ENCODE results near the gene PON3. TPM values are rescaled to one million over a fixed set of nuclear protein-coding genes. Genes with fewer than 3 reads are reported as not detected.

Gene PON3
- total RNA-seq, 1 experiment from 2014 or later: not detected

DNA sequence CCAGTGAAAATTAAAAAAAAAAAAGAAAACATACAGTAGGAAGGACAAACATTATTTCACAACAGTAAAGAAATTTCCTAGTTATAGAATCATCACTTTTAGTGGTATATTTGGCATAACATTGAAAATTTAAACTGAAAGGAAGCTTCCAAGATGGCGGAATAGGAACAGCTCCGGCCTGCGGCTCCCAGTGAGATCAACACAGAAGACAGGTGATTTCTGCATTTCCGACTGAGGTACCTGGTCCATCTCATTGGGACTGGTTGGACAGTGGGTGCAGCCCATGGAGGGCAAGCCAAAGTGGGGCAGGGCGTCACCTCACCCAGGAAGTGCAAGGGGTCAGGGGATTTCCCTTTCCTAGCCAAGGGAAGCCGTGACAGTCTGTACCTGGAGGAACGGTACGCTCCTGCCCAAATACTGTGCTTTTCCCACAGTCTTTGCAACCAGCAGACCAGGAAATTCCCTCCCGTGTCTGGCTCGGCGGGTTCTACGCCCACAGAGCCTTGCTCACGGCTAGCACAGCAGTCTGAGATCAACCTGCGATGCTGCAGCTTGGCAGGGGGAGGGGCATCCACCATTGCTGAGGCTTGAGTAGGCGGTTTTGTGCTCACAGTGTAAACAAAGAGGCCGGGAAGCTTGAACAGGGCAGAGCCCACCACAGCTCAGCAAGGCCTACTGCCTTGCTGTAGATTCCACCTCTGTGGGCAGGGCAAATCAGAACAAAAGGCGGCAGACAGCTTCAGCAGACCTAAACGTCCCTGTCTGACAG is 19.4 kb downstream of the PON3 start:
- ChIA-PET CTCF (no interaction called here), POLR2A (ENCODE audit: unreplicated experiment) (interaction anchor here (0.7 kb wide), 1 partner anchor 456 kb away, joined by 3 read pairs; no protein-coding TSS in a partner anchor)
- TF ChIP-seq EZH2 (IDR thresholded peaks at IDR 0.05; ENCODE audit: low read length, unreplicated experiment) (no peak), EZH2phosphoT487 (IDR thresholded peaks at IDR 0.05; ENCODE audit: borderline replicate concordance, low read length) (no peak)
- TF ChIP-seq, protein P1, sequence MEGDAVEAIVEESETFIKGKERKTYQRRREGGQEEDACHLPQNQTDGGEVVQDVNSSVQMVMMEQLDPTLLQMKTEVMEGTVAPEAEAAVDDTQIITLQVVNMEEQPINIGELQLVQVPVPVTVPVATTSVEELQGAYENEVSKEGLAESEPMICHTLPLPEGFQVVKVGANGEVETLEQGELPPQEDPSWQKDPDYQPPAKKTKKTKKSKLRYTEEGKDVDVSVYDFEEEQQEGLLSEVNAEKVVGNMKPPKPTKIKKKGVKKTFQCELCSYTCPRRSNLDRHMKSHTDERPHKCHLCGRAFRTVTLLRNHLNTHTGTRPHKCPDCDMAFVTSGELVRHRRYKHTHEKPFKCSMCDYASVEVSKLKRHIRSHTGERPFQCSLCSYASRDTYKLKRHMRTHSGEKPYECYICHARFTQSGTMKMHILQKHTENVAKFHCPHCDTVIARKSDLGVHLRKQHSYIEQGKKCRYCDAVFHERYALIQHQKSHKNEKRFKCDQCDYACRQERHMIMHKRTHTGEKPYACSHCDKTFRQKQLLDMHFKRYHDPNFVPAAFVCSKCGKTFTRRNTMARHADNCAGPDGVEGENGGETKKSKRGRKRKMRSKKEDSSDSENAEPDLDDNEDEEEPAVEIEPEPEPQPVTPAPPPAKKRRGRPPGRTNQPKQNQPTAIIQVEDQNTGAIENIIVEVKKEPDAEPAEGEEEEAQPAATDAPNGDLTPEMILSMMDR (conservative IDR thresholded peaks at IDR 0.05; ENCODE audit: low read depth, low read length): no peak
- intact Hi-C loops (cut with micrococcal nuclease): no loop called here
- no TSS peak for BruUV-seq (replicated peaks)
- no peak overlapping the region for H3K4me3 ChIP-seq (ENCODE audit: low read length)
- no peaks in the 10 kb centered on the region for H3K79me2 ChIP-seq (ENCODE audit: low read length)
- H2AFZ ChIP-seq (ENCODE audit: low read length): no peak overlapping the region
- no peaks in the 10 kb centered on the region for H3K9me2 ChIP-seq (replicated peaks; ENCODE audit: low read length)
- H3K4me1 ChIP-seq (ENCODE audit: insufficient read depth, low read length): no peaks in the 10 kb centered on the region
- H4K20me1 ChIP-seq (ENCODE audit: low read length): no peaks in the 10 kb centered on the region
- H3K9ac ChIP-seq (ENCODE audit: low read length): no peak overlapping the region
- no peak overlapping the region for H3K27ac ChIP-seq (ENCODE audit: low read length)
- no peaks in the 10 kb centered on the region for H3F3A ChIP-seq (ENCODE audit: low read length, unreplicated experiment)
- DNase-seq (no peak), ATAC-seq (no peak)
- no peak overlapping the region for H3K4me2 ChIP-seq (ENCODE audit: low read length)
- no peaks in the 10 kb centered on the region for H3K27me3 ChIP-seq (ENCODE audit: low read length)
- no peaks in the 10 kb centered on the region for H3K36me3 ChIP-seq (ENCODE audit: low read depth, low read length)
- H3K9me3 ChIP-seq (ENCODE audit: low read length): no peaks in the 10 kb centered on the region

DNA sequence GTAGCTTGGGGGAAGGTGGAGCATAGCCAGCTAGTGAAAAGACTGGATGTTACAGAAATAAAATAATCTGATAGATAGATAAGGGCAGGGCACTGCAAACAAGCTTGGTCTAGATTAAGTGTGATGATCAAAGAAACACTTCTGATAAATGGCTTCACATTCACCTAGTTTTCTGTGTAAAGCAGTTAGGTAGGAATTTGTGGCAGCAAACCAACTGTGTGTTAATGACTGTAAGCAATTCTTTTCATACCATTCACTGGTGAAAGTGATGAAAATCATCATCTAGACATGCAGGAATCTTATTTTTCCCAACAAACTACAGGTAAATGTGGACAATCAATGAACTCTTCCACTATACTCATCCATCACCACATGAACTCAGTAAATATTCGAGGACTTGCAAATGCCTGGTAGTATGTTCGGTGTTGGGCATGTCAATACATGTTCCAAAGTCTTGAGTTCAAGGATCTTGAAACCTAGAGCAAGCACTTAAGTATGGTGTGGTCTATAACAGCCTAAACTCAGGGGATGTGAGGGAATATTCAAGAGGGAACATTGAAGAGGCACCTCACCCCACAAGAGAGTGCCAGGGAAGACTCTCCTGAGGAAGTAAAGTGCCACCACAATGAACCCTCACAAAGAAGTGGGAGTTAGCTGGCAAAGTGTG is 20.5 kb downstream of the PON3 start:
- H3K9me3 ChIP-seq (ENCODE audit: low read length): no peaks in the 10 kb centered on the region
- intact Hi-C loops (cut with micrococcal nuclease): no loop called here
- DNase-seq (no peak), ATAC-seq (no peak)
- no peaks in the 10 kb centered on the region for H3F3A ChIP-seq (ENCODE audit: low read length, unreplicated experiment)
- H3K79me2 ChIP-seq (ENCODE audit: low read length): no peaks in the 10 kb centered on the region
- POLR2A ChIA-PET (ENCODE audit: unreplicated experiment): no interaction called here
- no peak overlapping the region for H3K4me3 ChIP-seq (ENCODE audit: low read length)
- H3K27me3 ChIP-seq (ENCODE audit: low read length): no peaks in the 10 kb centered on the region
- CTCF ChIA-PET: no interaction called here
- no TSS peak for BruUV-seq (replicated peaks)
- H3K36me3 ChIP-seq (ENCODE audit: low read depth, low read length): no peaks in the 10 kb centered on the region
- no peaks in the 10 kb centered on the region for H4K20me1 ChIP-seq (ENCODE audit: low read length)
- H2AFZ ChIP-seq (ENCODE audit: low read length): no peak overlapping the region
- H3K4me2 ChIP-seq (ENCODE audit: low read length): no peak overlapping the region
- TF ChIP-seq EZH2phosphoT487 (IDR thresholded peaks at IDR 0.05; ENCODE audit: borderline replicate concordance, low read length) (no peak), EZH2 (IDR thresholded peaks at IDR 0.05; ENCODE audit: low read length, unreplicated experiment) (no peak)
- TF ChIP-seq, protein P1 (conservative IDR thresholded peaks at IDR 0.05; ENCODE audit: low read depth, low read length): no peak
- H3K9me2 ChIP-seq (replicated peaks; ENCODE audit: low read length): no peaks in the 10 kb centered on the region
- no peak overlapping the region for H3K27ac ChIP-seq (ENCODE audit: low read length)
- H3K9ac ChIP-seq (ENCODE audit: low read length): no peak overlapping the region
- H3K4me1 ChIP-seq (ENCODE audit: insufficient read depth, low read length): no peaks in the 10 kb centered on the region

DNA sequence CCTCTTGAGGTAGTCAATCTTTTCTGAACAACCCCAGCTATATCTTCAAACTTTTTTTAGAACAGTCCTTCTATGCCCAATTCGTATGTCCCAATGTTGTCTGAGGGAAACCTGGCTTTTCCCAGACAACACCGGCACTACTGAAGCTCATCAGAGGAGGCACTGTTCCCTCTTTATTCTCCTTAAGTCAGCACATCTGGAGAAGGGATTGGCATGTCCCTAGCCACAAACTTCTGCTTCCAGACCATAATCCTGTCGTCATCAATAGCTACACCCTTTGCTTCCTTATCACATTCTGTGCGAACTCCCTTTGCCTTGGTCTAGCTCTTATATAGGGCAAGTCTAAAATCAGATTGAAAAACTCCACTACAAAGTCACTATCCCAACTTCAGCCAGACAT is 22.9 kb downstream of the PON3 start:
- H3F3A ChIP-seq (ENCODE audit: low read length, unreplicated experiment): no peaks in the 10 kb centered on the region
- intact Hi-C loops (cut with micrococcal nuclease): no loop called here
- no peak overlapping the region for H3K27ac ChIP-seq (ENCODE audit: low read length)
- 0 out of 2 replicates have a peak, but pooled peaks cover under 1% of the 10 kb centered on the region for H3K4me1 ChIP-seq (ENCODE audit: insufficient read depth, low read length)
- no TSS peak for BruUV-seq (replicated peaks)
- ChIA-PET POLR2A (ENCODE audit: unreplicated experiment) (no interaction called here), CTCF (no interaction called here)
- no peaks in the 10 kb centered on the region for H3K9me3 ChIP-seq (ENCODE audit: low read length)
- no peaks in the 10 kb centered on the region for H3K9me2 ChIP-seq (replicated peaks; ENCODE audit: low read length)
- no peaks in the 10 kb centered on the region for H3K36me3 ChIP-seq (ENCODE audit: low read depth, low read length)
- no peaks in the 10 kb centered on the region for H3K27me3 ChIP-seq (ENCODE audit: low read length)
- no peak for DNase-seq
- no peak overlapping the region for H2AFZ ChIP-seq (ENCODE audit: low read length)
- no peak overlapping the region for H3K9ac ChIP-seq (ENCODE audit: low read length)
- ATAC-seq: no peak
- no peak overlapping the region for H3K4me2 ChIP-seq (ENCODE audit: low read length)
- H4K20me1 ChIP-seq (ENCODE audit: low read length): no peaks in the 10 kb centered on the region
- H3K79me2 ChIP-seq (ENCODE audit: low read length): no peaks in the 10 kb centered on the region
- no peak for TF ChIP-seq EZH2phosphoT487 (IDR thresholded peaks at IDR 0.05; ENCODE audit: borderline replicate concordance, low read length)
- TF ChIP-seq EZH2 (IDR thresholded peaks at IDR 0.05; ENCODE audit: low read length, unreplicated experiment): no peak
- TF ChIP-seq, protein P1 (conservative IDR thresholded peaks at IDR 0.05; ENCODE audit: low read depth, low read length): no peak; the same call in 1 of the 2 replicates
- H3K4me3 ChIP-seq (ENCODE audit: low read length): no peak overlapping the region
